ENCODE results near the gene ZNF385B. TPM values are rescaled to one million over a fixed set of nuclear protein-coding genes. Genes with fewer than 3 reads are reported as not detected.

ZNF385B gene
- total RNA-seq = 2.7 and 3.0 TPM in 2 replicates
- polyA plus RNA-seq = 8.2 TPM in 2 replicates

DNA sequence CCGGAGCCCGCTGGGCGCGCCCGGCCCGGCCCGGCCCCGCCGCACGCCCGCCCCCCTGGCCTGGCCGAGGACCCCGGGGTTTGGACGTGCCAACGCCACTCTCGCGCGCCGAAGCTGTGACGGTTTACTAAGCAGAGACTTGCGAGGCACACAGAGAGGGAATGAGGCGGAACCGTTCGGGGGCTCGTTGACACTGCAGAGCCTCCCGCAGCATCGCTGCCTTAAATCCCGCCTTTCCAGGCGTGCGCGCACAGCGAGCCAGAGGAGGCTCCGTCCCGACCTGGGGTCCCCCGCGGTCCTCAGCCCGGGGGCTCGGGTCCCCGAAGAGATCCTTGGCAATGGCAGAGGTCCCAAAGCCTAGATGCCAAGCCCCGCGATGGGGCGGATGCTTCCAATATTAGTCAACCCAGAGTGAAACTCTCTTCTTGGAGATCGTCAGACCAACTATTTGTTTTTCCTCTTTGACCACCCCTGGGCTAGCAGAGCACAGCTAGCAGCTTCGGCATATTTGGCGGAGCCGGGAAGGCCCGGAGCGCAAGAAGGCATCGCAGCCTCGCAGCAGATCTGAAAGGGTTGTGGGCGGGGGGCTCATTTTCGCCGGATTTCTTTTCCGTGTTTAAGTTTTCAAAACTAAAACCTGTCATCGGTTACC lies at the start of gene ZNF385B:
ZNF385B (minus strand) TSS at position 197 of the 652 bp plus-strand sequence.
- peak; percentile 21 to 32 for DNase-seq (ENCODE audit: low read depth in 1 of 2, low spot score in 1 of 2)
- H3K36me3 ChIP-seq = no peaks in the 10 kb centered on the region
- TF ChIP-seq, protein P1, sequence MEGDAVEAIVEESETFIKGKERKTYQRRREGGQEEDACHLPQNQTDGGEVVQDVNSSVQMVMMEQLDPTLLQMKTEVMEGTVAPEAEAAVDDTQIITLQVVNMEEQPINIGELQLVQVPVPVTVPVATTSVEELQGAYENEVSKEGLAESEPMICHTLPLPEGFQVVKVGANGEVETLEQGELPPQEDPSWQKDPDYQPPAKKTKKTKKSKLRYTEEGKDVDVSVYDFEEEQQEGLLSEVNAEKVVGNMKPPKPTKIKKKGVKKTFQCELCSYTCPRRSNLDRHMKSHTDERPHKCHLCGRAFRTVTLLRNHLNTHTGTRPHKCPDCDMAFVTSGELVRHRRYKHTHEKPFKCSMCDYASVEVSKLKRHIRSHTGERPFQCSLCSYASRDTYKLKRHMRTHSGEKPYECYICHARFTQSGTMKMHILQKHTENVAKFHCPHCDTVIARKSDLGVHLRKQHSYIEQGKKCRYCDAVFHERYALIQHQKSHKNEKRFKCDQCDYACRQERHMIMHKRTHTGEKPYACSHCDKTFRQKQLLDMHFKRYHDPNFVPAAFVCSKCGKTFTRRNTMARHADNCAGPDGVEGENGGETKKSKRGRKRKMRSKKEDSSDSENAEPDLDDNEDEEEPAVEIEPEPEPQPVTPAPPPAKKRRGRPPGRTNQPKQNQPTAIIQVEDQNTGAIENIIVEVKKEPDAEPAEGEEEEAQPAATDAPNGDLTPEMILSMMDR (IDR thresholded peaks at IDR 0.05; ENCODE audit: low read depth, low read length) = no peak
- H3K9me3 ChIP-seq (ENCODE audit: low read depth) = no peaks in the 10 kb centered on the region
- H3K27me3 ChIP-seq = peaks cover 79% of the 10 kb centered on the region
- peak within 1 kb of the TSS; percentile 74 for H3K4me3 ChIP-seq
- no peaks in the 10 kb centered on the region for H3K4me1 ChIP-seq (ENCODE audit: low read depth)
- no peak within 1 kb of the TSS for H3K27ac ChIP-seq

DNA sequence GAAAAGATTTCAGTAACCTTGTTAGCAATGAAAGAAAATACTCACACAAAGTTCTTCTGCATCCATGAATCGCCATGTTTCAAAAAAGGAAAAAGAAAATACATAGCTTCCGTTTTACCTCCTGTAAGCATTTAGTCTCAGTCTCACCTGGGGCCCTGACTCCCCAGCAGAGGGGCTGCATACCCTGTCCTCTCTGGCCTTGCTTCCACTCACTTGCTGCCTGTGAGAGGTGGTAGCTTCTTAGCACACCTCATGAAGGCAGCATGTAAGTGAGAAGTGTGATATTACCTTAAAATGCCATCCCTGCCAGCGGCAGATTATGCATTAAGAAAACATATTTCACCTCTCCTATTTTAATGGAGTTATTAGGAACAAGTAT lies 49.3 kb upstream of the ZNF385B start:
- DNase-seq (ENCODE audit: low read depth in 1 of 2, low spot score in 1 of 2) = no peak
- H3K9me3 ChIP-seq (ENCODE audit: low read depth) = no peaks in the 10 kb centered on the region
- H3K36me3 ChIP-seq = no peaks in the 10 kb centered on the region
- no peaks in the 10 kb centered on the region for H3K27me3 ChIP-seq
- H3K4me1 ChIP-seq (ENCODE audit: low read depth) = peaks cover 24% of the 10 kb centered on the region
- no peak overlapping the region for H3K27ac ChIP-seq
- TF ChIP-seq, protein P1 (IDR thresholded peaks at IDR 0.05; ENCODE audit: low read depth, low read length) = no peak
- H3K4me3 ChIP-seq = no peak overlapping the region

DNA sequence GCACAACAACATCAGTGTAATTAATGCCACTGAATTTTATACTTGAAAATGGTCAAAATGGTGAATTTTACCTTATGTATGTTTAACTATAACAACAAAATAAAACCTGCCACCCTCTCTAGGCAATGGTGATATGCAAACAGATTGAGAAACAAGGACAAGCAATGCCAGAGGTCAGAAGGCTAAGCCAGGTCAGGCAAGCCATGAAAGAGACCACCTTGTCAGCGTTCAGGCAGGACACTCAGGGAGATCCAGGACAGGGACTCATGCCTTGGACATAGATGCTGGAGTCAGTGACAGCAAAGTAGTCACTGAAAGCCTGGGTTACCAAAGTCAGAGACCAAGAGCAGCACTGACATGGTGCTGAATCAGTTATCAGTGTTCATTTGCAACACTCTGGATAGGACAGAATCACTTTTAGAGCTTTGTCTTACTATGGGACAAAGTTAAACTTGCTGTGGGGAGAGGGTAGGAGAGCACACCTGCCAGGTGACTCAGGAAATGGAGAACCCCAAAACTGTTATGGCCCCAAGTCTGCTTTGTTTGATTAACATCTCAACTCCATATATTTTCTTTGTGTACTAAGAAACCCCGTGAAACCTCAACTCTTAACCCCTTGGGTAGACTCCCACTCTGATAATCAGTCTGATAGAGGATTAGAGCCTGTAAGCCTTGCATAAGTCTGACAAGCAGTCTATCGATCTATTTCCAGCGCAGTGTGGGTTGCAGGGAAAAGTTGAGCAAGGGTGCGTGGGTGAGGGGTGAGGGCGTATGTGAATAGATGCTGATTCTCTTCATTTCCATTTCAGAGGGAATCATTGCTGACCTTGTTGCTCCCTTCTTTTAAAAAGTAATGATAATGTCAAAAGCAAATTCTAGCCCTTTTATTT lies 48.7 kb upstream of the ZNF385B start:
- TF ChIP-seq, protein P1 (IDR thresholded peaks at IDR 0.05; ENCODE audit: low read depth, low read length) = no peak
- no peaks in the 10 kb centered on the region for H3K9me3 ChIP-seq (ENCODE audit: low read depth)
- no peaks in the 10 kb centered on the region for H3K27me3 ChIP-seq
- DNase-seq (ENCODE audit: low read depth in 1 of 2, low spot score in 1 of 2) = peak in 1 of 2 donors; percentile 19
- peaks cover 20% of the 10 kb centered on the region for H3K4me1 ChIP-seq (ENCODE audit: low read depth)
- no peaks in the 10 kb centered on the region for H3K36me3 ChIP-seq
- no peak overlapping the region for H3K4me3 ChIP-seq
- H3K27ac ChIP-seq = peak overlapping the region; percentile 23

DNA sequence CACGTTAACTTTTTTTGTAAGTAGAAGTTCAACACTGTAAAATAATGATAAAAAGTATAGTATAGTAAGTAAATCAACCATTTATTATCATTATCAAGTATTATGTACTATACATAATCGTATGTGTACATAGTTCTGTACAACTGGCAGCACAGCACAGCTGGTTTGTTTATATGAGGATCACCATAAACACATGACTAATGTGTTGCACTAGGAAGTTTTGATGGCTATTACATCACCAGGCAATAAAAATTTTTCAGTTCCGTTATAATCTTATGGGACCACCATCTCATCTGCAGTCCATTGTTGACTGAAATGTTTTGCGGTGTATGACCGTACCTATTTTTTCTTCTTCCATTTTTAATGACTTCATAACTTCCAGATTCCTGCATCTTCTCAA lies 39.2 kb upstream of the ZNF385B start:
- no peak for DNase-seq (ENCODE audit: low read depth in 1 of 2, low spot score in 1 of 2)
- TF ChIP-seq, protein P1 (IDR thresholded peaks at IDR 0.05; ENCODE audit: low read depth, low read length) = no peak
- no peaks in the 10 kb centered on the region for H3K9me3 ChIP-seq (ENCODE audit: low read depth)
- no peaks in the 10 kb centered on the region for H3K4me1 ChIP-seq (ENCODE audit: low read depth)
- H3K4me3 ChIP-seq = no peak overlapping the region
- no peaks in the 10 kb centered on the region for H3K36me3 ChIP-seq
- H3K27ac ChIP-seq = no peak overlapping the region
- H3K27me3 ChIP-seq = no peaks in the 10 kb centered on the region

DNA sequence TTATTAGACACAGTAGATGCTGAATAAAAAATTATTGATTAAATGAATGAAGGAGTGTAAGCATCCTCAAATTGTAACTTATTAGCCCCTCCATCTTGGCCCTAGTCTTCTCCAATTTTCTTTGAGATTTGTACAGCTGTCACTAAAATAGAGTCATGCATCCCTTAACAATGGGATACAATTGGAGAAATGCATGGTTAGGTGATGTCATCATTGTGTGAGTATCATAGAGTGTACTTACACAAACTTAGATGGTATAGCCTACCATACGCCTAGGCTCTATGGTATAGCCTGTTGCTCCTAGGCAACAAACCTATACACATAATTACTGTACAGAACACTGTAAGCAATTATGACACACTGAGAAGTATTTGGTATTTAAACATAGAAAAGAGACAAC lies 38.3 kb upstream of the ZNF385B start:
- Histone ChIP-seq H3K4me3 (no peak overlapping the region), H3K27ac (no peak overlapping the region), H3K27me3 (no peaks in the 10 kb centered on the region), H3K36me3 (no peaks in the 10 kb centered on the region), H3K4me1 (ENCODE audit: low read depth) (no peaks in the 10 kb centered on the region), H3K9me3 (ENCODE audit: low read depth) (no peaks in the 10 kb centered on the region)
- DNase-seq (ENCODE audit: low read depth in 1 of 2, low spot score in 1 of 2) = no peak
- TF ChIP-seq, protein P1 (IDR thresholded peaks at IDR 0.05; ENCODE audit: low read depth, low read length) = no peak
